ENCODE measurements around the gene TCF7.

DNA sequence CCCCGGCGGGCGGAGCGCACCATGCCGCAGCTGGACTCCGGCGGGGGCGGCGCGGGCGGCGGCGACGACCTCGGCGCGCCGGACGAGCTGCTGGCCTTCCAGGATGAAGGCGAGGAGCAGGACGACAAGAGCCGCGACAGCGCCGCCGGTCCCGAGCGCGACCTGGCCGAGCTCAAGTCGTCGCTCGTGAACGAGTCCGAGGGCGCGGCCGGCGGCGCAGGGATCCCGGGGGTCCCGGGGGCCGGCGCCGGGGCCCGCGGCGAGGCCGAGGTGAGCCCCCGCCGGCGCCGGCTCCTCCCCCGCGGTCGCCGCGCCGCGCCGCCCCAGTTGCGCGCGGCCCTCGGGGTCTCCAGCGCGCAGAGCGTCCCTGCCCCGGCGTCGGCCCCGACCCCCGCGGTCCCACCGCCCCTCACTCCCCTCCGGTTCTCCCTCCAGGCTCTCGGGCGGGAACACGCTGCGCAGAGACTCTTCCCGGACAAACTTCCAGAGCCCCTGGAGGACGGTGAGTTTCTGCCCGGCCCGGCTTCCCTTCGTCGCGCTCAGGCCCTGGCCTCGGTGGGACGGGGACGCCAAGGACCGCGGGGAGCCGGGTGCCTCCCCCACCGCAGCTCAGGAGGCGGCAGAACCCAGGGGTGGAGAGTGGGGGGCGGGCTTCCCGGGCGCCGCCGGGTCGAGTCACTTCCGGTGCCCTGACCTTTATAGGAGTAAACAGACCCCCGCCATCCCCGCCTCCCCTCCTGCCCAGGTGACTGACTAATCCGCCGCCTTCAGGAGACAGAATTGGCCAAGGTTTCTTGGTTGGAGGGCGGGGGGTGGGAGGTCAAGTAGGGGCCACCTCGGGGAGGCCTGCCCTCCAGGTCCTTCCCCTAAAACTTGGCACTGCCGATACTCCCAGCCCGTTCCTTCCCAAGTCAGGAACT lies 665 bp downstream of the TCF7 start:
- TF ChIP-seq, protein P1, sequence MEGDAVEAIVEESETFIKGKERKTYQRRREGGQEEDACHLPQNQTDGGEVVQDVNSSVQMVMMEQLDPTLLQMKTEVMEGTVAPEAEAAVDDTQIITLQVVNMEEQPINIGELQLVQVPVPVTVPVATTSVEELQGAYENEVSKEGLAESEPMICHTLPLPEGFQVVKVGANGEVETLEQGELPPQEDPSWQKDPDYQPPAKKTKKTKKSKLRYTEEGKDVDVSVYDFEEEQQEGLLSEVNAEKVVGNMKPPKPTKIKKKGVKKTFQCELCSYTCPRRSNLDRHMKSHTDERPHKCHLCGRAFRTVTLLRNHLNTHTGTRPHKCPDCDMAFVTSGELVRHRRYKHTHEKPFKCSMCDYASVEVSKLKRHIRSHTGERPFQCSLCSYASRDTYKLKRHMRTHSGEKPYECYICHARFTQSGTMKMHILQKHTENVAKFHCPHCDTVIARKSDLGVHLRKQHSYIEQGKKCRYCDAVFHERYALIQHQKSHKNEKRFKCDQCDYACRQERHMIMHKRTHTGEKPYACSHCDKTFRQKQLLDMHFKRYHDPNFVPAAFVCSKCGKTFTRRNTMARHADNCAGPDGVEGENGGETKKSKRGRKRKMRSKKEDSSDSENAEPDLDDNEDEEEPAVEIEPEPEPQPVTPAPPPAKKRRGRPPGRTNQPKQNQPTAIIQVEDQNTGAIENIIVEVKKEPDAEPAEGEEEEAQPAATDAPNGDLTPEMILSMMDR (IDR thresholded peaks at IDR 0.05): no peak
- TF ChIP-seq POLR2A (IDR thresholded peaks at IDR 0.05): no peak
